ENCODE data around the gene SORCS2.

SORCS2 gene

DNA sequence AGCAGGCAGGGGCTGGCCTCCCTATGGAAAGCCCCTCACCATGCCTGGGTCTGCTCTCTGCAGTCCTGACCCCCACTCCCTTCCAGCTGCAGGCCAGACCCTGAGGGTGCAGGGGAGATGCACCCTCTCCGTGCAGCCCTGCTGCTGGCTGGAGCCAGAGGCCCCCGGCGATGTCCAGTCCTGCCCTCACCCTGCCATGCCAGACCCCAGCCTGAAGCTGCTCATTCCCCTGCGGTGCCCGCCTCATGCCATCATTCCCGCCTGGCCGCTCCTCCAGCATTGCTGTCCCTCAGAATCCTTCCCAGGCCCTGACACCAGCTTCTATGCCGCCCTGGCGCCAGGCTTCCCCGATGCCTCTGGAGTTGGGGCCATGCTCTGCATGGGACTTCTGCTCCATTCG is 72.4 kb downstream of the SORCS2 start:
- TF ChIP-seq, protein P1, sequence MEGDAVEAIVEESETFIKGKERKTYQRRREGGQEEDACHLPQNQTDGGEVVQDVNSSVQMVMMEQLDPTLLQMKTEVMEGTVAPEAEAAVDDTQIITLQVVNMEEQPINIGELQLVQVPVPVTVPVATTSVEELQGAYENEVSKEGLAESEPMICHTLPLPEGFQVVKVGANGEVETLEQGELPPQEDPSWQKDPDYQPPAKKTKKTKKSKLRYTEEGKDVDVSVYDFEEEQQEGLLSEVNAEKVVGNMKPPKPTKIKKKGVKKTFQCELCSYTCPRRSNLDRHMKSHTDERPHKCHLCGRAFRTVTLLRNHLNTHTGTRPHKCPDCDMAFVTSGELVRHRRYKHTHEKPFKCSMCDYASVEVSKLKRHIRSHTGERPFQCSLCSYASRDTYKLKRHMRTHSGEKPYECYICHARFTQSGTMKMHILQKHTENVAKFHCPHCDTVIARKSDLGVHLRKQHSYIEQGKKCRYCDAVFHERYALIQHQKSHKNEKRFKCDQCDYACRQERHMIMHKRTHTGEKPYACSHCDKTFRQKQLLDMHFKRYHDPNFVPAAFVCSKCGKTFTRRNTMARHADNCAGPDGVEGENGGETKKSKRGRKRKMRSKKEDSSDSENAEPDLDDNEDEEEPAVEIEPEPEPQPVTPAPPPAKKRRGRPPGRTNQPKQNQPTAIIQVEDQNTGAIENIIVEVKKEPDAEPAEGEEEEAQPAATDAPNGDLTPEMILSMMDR (IDR thresholded peaks at IDR 0.05; ENCODE audit: low read depth, low read length), result no peak

DNA sequence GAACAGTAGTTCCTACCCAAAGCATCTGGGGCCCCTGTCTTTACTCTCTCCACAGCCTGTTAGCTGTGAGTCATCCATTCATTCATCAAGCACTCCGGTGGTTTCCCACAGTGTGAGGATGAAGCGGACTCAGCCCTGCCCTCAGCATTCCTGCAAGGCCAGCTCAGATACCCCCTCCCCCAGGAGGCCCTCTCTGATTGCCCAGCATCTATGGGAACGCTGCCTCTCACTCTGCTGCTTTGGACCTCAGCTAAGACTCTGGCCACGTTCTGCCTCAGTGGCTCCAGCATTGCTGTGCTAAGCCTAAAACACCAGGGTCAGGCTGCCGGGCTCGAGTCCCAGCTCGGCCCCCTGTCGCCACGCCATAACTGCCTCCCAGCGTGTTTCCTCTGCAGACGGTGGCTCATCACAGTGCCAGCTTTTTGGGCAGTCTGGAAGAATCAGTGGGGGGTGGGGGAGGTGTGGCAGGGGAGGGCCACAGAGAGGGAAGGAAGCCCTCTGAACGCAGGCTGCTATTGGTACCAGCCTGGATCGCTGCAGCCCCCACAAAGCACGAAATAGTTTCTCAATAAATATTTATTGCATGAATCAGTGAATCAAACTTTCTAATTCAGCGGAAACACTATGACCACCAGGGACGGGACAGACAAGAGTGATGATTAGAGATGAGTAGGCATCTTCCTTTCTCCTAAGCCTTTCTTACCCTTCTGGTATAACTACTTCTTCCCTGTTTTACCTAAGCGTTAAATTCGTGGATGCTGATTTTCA is 74.4 kb downstream of the SORCS2 start:
- peaks cover under 1% of the 10 kb centered on the region; the same call in 1 of the 2 replicates for H3K4me1 ChIP-seq
- no peaks in the 10 kb centered on the region for H3K27me3 ChIP-seq
- H3K9me3 ChIP-seq, result no peaks in the 10 kb centered on the region
- no peak for DNase-seq
- TF ChIP-seq, protein P1 (IDR thresholded peaks at IDR 0.05; ENCODE audit: low read depth, low read length), result no peak
- H3K36me3 ChIP-seq, result no peaks in the 10 kb centered on the region
- H3K4me3 ChIP-seq (ENCODE audit: low read depth, low read length), result no peak overlapping the region

More for the DNA sequence above, 72.4 kb downstream of the SORCS2 start:
- no peak for DNase-seq
- peaks cover 8% of the 10 kb centered on the region for H3K4me1 ChIP-seq
- no peaks in the 10 kb centered on the region for H3K36me3 ChIP-seq
- H3K9me3 ChIP-seq, result no peaks in the 10 kb centered on the region
- H3K27me3 ChIP-seq, result no peaks in the 10 kb centered on the region
- H3K4me3 ChIP-seq (ENCODE audit: low read depth, low read length), result no peak overlapping the region

DNA sequence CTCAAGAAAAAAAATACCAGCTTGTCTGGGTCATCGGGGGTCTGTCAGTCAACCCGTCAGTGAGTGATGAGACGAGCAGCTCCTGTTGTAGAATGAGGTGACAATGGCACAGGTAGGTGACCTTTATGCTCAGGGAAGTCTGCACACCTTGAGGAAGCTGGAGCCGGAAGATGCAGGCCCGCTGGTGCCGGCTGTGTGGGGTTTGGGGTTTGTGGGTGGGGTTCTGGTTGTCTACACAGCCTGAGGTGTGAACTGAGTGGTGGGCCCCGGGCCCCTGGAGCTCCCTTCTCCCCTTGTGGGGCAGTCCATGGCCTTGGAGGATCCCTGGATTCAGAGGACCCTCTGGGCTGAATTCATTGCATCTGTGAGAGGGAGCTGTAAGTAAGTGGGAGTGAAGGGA is 75.5 kb downstream of the SORCS2 start:
- Histone ChIP-seq H3K27me3 (no peaks in the 10 kb centered on the region), H3K4me1 (no peaks in the 10 kb centered on the region), H3K36me3 (no peaks in the 10 kb centered on the region), H3K4me3 (ENCODE audit: low read depth, low read length) (no peak overlapping the region), H3K9me3 (no peaks in the 10 kb centered on the region)
- no peak for DNase-seq
- TF ChIP-seq, protein P1 (IDR thresholded peaks at IDR 0.05; ENCODE audit: low read depth, low read length), result no peak

GRCh38 chr4:7268941-7269340 is 76.6 kb downstream of the SORCS2 start:
- TF ChIP-seq, protein P1 (IDR thresholded peaks at IDR 0.05; ENCODE audit: low read depth, low read length), result no peak
- DNase-seq, result no peak
- no peaks in the 10 kb centered on the region for H3K27me3 ChIP-seq
- no peak overlapping the region for H3K4me3 ChIP-seq (ENCODE audit: low read depth, low read length)
- H3K9me3 ChIP-seq, result no peaks in the 10 kb centered on the region
- no peaks in the 10 kb centered on the region for H3K4me1 ChIP-seq
- H3K36me3 ChIP-seq, result no peaks in the 10 kb centered on the region

DNA sequence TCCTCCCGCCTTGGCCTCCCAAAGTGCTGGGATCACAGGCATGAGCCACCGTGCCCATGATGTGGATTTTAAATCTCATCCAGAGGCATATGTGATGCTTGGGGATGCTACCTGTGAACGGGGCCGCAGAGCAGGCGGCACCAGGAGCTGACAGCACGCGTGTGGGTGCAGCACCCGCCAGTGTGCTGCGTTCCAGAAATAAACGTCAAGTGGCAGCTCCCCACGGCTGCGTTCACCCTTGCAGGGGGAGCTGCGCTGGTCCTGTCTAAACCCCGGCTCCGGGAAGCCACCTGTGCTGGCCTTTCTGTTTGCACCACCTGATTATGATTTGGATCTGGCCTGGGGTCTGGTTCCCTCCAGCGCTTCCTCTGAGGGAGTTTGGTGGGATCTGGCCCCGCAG is 77.8 kb downstream of the SORCS2 start:
- H3K9me3 ChIP-seq, result no peaks in the 10 kb centered on the region
- no peaks in the 10 kb centered on the region for H3K4me1 ChIP-seq
- DNase-seq, result no peak
- TF ChIP-seq, protein P1 (IDR thresholded peaks at IDR 0.05; ENCODE audit: low read depth, low read length), result no peak
- H3K4me3 ChIP-seq (ENCODE audit: low read depth, low read length), result no peak overlapping the region
- H3K27me3 ChIP-seq, result no peaks in the 10 kb centered on the region
- no peaks in the 10 kb centered on the region for H3K36me3 ChIP-seq

DNA sequence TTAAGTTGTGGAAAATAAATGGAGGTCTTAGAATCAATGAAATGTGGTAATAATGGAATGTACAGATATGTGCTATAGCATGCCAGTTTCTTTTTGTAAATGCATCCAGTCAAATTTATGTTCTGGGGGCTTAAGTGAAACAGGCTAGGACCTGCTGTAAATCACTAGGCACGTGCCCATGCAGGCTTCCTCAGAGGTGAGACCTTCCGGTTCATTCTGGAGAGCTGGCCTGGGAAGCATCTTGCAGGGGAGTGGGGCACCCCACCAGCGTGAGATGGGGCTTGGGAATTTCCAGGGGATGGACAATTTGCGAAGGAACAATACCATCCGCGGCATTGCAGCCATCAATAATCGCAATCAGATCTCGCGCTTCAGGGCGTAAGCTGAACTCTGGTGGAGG is 80.1 kb downstream of the SORCS2 start:
- Histone ChIP-seq H3K36me3 (no peaks in the 10 kb centered on the region), H3K4me3 (ENCODE audit: low read depth, low read length) (no peak overlapping the region), H3K9me3 (no peaks in the 10 kb centered on the region), H3K4me1 (no peaks in the 10 kb centered on the region), H3K27me3 (no peaks in the 10 kb centered on the region)
- DNase-seq, result no peak
- TF ChIP-seq, protein P1 (IDR thresholded peaks at IDR 0.05; ENCODE audit: low read depth, low read length), result no peak

All from BE2C (cell line).